ENCODE results near the gene C20orf202. TPM values are rescaled to one million over a fixed set of nuclear protein-coding genes. Genes with fewer than 3 reads are reported as not detected.

The C20orf202 gene
- total RNA-seq, 2 donors from 2014 or later, result not detected

DNA sequence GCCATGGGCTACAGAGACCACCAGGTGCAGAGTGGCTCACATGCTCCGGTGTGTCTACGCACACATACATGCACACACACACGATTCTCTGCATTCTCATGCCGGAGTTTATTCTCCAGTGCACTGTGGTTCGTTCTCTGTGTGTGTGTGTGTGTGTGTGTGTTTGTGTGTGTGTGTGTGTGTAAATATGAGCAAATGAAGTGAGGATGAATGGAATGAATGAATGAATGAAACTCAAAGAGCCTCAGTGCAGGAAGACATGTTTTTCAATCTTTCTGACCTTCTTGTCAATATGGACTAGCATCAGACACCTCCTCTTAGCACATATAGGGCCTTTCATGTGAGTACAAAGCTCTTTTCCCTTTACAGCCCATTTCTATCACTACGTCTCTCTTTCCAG, 20.1 kb upstream of the C20orf202 start:
- H3K4me3 ChIP-seq (ENCODE audit: low read length), result no peak overlapping the region
- TF ChIP-seq CTCF (conservative IDR thresholded peaks at IDR 0.05), result no peak
- H3K4me1 ChIP-seq (ENCODE audit: control insufficient read depth, insufficient read depth, low read length), result peaks cover 5% of the 10 kb centered on the region
- Mint-ChIP-seq H3K27me3 (ENCODE audit: insufficient read depth) (peaks cover 34% of the 10 kb centered on the region), H3K9me3 (no peaks in the 10 kb centered on the region), H3K4me3 (no peak overlapping the region), H3K36me3 (ENCODE audit: low read depth) (peaks cover 3% of the 10 kb centered on the region), H3K4me1 (no peaks in the 10 kb centered on the region), H3K27ac (no peak overlapping the region)
- 88 to 100% methylated on average over 1 to 6 of the region's 6 CpGs for WGBS, 2 experiments (ENCODE audit: insufficient coverage in 1 of 2, insufficient read length in 1 of 2)
- H3K36me3 ChIP-seq (ENCODE audit: control insufficient read depth, insufficient read depth, low read length), result no peaks in the 10 kb centered on the region
- no peaks in the 10 kb centered on the region for H3K9me3 ChIP-seq (ENCODE audit: control insufficient read depth, low read length)
- DNase-seq, result no peak
- peaks cover 34% of the 10 kb centered on the region for H3K27me3 ChIP-seq (ENCODE audit: control insufficient read depth, insufficient read depth, low read length, poor library complexity, severe bottlenecking)
- no peak overlapping the region for H3K27ac ChIP-seq (ENCODE audit: low read depth, low read length)
- H3K9ac ChIP-seq (ENCODE audit: extremely low read depth, low read length, poor library complexity, severe bottlenecking), result no peak overlapping the region

DNA sequence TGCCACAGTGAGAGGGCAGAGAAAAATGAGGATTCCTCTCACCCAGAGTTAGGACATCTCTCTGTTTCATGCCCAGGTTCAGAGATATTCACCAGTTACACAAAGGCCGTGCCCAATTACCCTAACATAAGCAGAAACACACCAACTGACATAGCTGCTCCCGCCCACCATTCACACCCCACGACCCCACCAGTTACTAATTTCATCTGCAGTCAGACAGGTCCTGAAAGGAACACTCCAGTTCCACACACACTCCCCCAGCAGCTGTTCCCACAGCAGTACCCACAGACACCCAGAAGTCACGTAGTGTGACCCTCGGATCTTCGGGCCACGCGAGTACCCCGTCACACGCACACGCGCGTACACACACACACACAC, 19.0 kb upstream of the C20orf202 start:
- Histone ChIP-seq H3K27me3 (ENCODE audit: control insufficient read depth, insufficient read depth, low read length, poor library complexity, severe bottlenecking) (peaks cover 34% of the 10 kb centered on the region), H3K4me3 (ENCODE audit: low read length) (peak overlapping the region; percentile 45), H3K9me3 (ENCODE audit: control insufficient read depth, low read length) (no peaks in the 10 kb centered on the region), H3K4me1 (ENCODE audit: control insufficient read depth, insufficient read depth, low read length) (peaks cover 5% of the 10 kb centered on the region), H3K27ac (ENCODE audit: low read depth, low read length) (no peak overlapping the region), H3K9ac (ENCODE audit: extremely low read depth, low read length, poor library complexity, severe bottlenecking) (no peak overlapping the region), H3K36me3 (ENCODE audit: control insufficient read depth, insufficient read depth, low read length) (no peaks in the 10 kb centered on the region)
- H3K27me3 Mint-ChIP-seq (ENCODE audit: insufficient read depth), result peaks cover 38% of the 10 kb centered on the region
- DNase-seq, result no peak
- H3K4me3 Mint-ChIP-seq, result peak overlapping the region; percentile 62
- 71% methylated on average over 13 of the region's 13 CpGs; no CpG with 5 or more reads in 1 of the 2 experiments for WGBS, 2 experiments (ENCODE audit: insufficient coverage in 1 of 2, insufficient read length in 1 of 2)
- no peak for TF ChIP-seq CTCF (conservative IDR thresholded peaks at IDR 0.05)
- H3K4me1 Mint-ChIP-seq, result no peaks in the 10 kb centered on the region
- H3K9me3 Mint-ChIP-seq, result no peaks in the 10 kb centered on the region
- peaks cover 3% of the 10 kb centered on the region for H3K36me3 Mint-ChIP-seq (ENCODE audit: low read depth)
- no peak overlapping the region for H3K27ac Mint-ChIP-seq

DNA sequence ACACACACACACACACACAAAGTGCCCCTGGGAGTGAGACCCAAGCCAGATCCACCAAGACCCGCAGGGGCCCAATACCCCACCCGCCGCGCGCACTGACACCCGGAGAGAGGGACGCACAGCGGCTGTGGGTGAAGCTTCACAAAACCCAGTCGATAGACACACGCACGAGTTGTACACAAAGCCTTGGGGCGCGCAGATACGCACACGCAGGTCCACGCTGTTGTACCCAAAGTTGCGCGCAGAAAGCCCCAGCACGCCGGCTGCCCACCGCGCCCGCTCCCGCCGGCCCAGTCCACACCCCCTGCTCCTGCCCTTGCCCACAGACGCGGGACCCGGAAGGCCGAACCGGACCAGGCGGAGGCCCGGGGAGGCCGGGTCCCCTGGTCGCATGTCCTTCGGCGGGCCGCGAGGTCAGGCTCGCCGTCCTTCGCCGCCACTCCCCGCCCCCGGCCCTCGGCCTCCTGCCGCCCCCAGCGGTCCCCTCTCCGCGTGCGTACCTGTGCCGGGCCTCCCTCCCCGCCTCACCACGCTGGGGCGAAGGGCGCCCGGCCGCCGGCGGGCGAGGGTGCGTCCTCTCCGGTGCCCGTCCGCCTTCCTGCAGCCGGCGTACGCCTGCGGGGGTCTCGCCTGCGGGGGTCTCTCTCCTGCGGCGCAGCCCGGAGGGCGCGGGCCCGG, 18.5 kb upstream of the C20orf202 start, which contains the start of gene TMEM74B:
TMEM74B (minus strand) TSS at position 344 of the 678 bp plus-strand sequence. CDS start 1,180 bp downstream, outside the sequence.
- Histone ChIP-seq H3K9me3 (ENCODE audit: control insufficient read depth, low read length) (no peaks in the 10 kb centered on the region), H3K9ac (ENCODE audit: extremely low read depth, low read length, poor library complexity, severe bottlenecking) (no peak within 1 kb of the TSS), H3K36me3 (ENCODE audit: control insufficient read depth, insufficient read depth, low read length) (no peaks in the 10 kb centered on the region), H3K27me3 (ENCODE audit: control insufficient read depth, insufficient read depth, low read length, poor library complexity, severe bottlenecking) (peaks cover 38% of the 10 kb centered on the region), H3K27ac (ENCODE audit: low read depth, low read length) (no peak within 1 kb of the TSS), H3K4me3 (ENCODE audit: low read length) (peak within 1 kb of the TSS; percentile 45), H3K4me1 (ENCODE audit: control insufficient read depth, insufficient read depth, low read length) (peaks cover 5% of the 10 kb centered on the region)
- Mint-ChIP-seq H3K4me3 (peak within 1 kb of the TSS; percentile 62), H3K27me3 (ENCODE audit: insufficient read depth) (peaks cover 44% of the 10 kb centered on the region), H3K36me3 (ENCODE audit: low read depth) (peaks cover 3% of the 10 kb centered on the region), H3K9me3 (no peaks in the 10 kb centered on the region), H3K4me1 (no peaks in the 10 kb centered on the region), H3K27ac (no peak within 1 kb of the TSS)
- no peak for TF ChIP-seq CTCF (conservative IDR thresholded peaks at IDR 0.05)
- peak; percentile 74 for DNase-seq
- WGBS, 2 experiments (ENCODE audit: insufficient coverage in 1 of 2, insufficient read length in 1 of 2), result 2 to 6% methylated on average over 30 to 76 of the region's 76 CpGs

Measured in endodermal cell (in vitro differentiated cells).